GM12878 (cell line): Measurements from ENCODE around the gene EFNA1. TPM values are rescaled to one million over a fixed set of nuclear protein-coding genes. Genes with fewer than 3 reads are reported as not detected.

Source experiments
- ATAC-seq: fragments of 200-7000 bp; cut with Tn5 transposase; 3 replicates; pipeline ENCODE4 v1.9.1; 2020; ENCODE audit warnings: mild to moderate bottlenecking, moderate library complexity
- BruUV-seq: library from RNA; stranded (reverse); fragments of 400-500 nt; replicated peaks from 2 replicates; lab custom pipeline; 2021; lab: Mats Ljungman, UMichigan
- CTCF ChIA-PET: fragments of 300-600 bp; sonication (Branson Sonifier 250); formaldehyde crosslinking; extraction: SDS; loops from one replicate; lab custom pipeline; 2021; ENCODE audit warnings: inconsistent platforms; lab: Yijun Ruan, JAX
- POLR2A ChIA-PET: fragments of 350-600 bp; formaldehyde crosslinking; extraction: SDS; loops from one replicate; lab custom pipeline; 2021; ENCODE audit warnings: inconsistent platforms; lab: Charles Lee
- RAD21 ChIA-PET: fragments of 300-600 bp; sonication (Branson Sonifier 250); formaldehyde crosslinking; loops from one replicate; lab custom pipeline; 2023; ENCODE audit warnings: antibody characterized with exemption; ENCODE audit not compliant: unreplicated experiment; lab: Charles Lee
- SMC1A ChIA-PET: fragments of 300-600 bp; sonication (Branson Sonifier 250); formaldehyde crosslinking; loops from one replicate; lab custom pipeline; 2023; ENCODE audit not compliant: unreplicated experiment, uncharacterized antibody; lab: Charles Lee
- DNase-seq: peaks from one replicate; pipeline ENCODE4 v3.0.0-alpha.2; 2011; ENCODE audit warnings: low read depth, low spot score
- FAIRE-seq: peaks from 3 replicates; lab custom pipeline; 2011; peaks lifted over from hg19 to GRCh38; lab: Jason Lieb, UNC
- H2AFZ ChIP-seq: 2 replicates; pipeline ENCODE4 v1.6.0; 2011; ENCODE audit warnings: low read depth, low read length, control low read depth; ENCODE audit not compliant: control insufficient read depth
- H3K27ac ChIP-seq: 2 replicates; pipeline ENCODE4 v1.5.1; 2011; ENCODE audit warnings: control low read depth; ENCODE audit not compliant: control insufficient read depth, insufficient read depth
- H3K27me3 ChIP-seq, 2 experiments: replicated peaks in 1 of 2; 2 replicates each; pipeline versions ENCODE4 v1.6.0 to v1.6.1; 2011; ENCODE audit warnings: low read length in 1 of 2; ENCODE audit not compliant: control insufficient read depth in 2 of 2, insufficient read depth in 2 of 2
- H3K36me3 ChIP-seq, 2 experiments: 2 replicates each; pipeline ENCODE4 v1.5.1; 2011; ENCODE audit warnings: low read length in 1 of 2; ENCODE audit not compliant: control insufficient read depth in 2 of 2, insufficient read depth in 2 of 2
- H3K4me1 ChIP-seq: 2 replicates; pipeline ENCODE4 v1.6.1; 2011; ENCODE audit warnings: mild to moderate bottlenecking, low read length, moderate library complexity, mixed read lengths; ENCODE audit not compliant: control insufficient read depth, insufficient read depth
- H3K4me2 ChIP-seq: 2 replicates; pipeline ENCODE4 v1.6.0; 2011; ENCODE audit warnings: control low read depth; ENCODE audit not compliant: control insufficient read depth, insufficient read depth
- H3K4me3 ChIP-seq: fragments of 200-600 bp; sonication (generic); 2 replicates; pipeline ENCODE4 v1.5.1; 2016
- H3K79me2 ChIP-seq: 2 replicates; pipeline ENCODE4 v1.6.0; 2011; ENCODE audit warnings: low read length; ENCODE audit not compliant: control insufficient read depth, insufficient read depth
- H3K9ac ChIP-seq: 2 replicates; pipeline ENCODE4 v1.8.0; 2011; ENCODE audit warnings: low read length, control low read depth, mixed read lengths; ENCODE audit not compliant: control insufficient read depth, insufficient read depth
- H3K9me3 ChIP-seq: replicated peaks from 3 replicates; pipeline ENCODE4 v1.5.1; 2011; ENCODE audit warnings: mild to moderate bottlenecking, low read length; ENCODE audit not compliant: control insufficient read depth, insufficient read depth
- H4K20me1 ChIP-seq: 2 replicates; pipeline ENCODE4 v1.6.0; 2011; ENCODE audit not compliant: control insufficient read depth, insufficient read depth
- BHLHE40 ChIP-seq, 2 experiments: fragments of 450-650 bp in 1 of 2; IDR thresholded peaks; 2 replicates each; pipeline ENCODE4 v1.6.1; 2011 to 2017; ENCODE audit warnings: low read depth in 2 of 2, borderline replicate concordance in 1 of 2, improper control_type of control experiment in 1 of 2, low read length in 1 of 2, mild to moderate bottlenecking in 1 of 2
- CTCF ChIP-seq, 3 experiments: IDR thresholded peaks in 2 of 3; conservative IDR thresholded peaks in 1 of 3; 2 replicates each; pipeline ENCODE4 v1.5.1; 2011; ENCODE audit warnings: low read depth in 3 of 3, low read length in 3 of 3, mild to moderate bottlenecking in 3 of 3, control low read depth in 2 of 3, moderate library complexity in 2 of 3, inconsistent platforms in 1 of 3, mixed read lengths in 1 of 3; ENCODE audit not compliant: control insufficient read depth in 2 of 3, insufficient read depth in 1 of 3; ENCODE audit errors: extremely low read depth in 1 of 3
- GATAD2B ChIP-seq: fragments of 450-650 bp; conservative IDR thresholded peaks from 2 replicates; pipeline ENCODE4 v1.6.1; 2017; ENCODE audit warnings: low read depth, mild to moderate bottlenecking, moderate library complexity
- IKZF1 ChIP-seq: fragments of 450-650 bp; conservative IDR thresholded peaks from 2 replicates; pipeline ENCODE4 v1.6.1; 2017; ENCODE audit warnings: antibody characterized with exemption, mild to moderate bottlenecking
- IRF4 ChIP-seq: IDR thresholded peaks from 2 replicates; pipeline ENCODE4 v1.6.1; 2011; ENCODE audit warnings: low read depth, low read length
- RAD21 ChIP-seq: IDR thresholded peaks from 2 replicates; pipeline ENCODE4 v1.6.1; 2011; ENCODE audit warnings: mild to moderate bottlenecking, low read depth, low read length, moderate library complexity; ENCODE audit not compliant: insufficient read depth
- RELA ChIP-seq: fragments of 450-650 bp; IDR thresholded peaks from 2 replicates; pipeline ENCODE4 v1.8.0; 2014; ENCODE audit warnings: borderline replicate concordance; ENCODE audit not compliant: partially characterized antibody
- SMARCA5 ChIP-seq: fragments of 450-650 bp; IDR thresholded peaks from 2 replicates; pipeline ENCODE4 v1.6.1; 2017; ENCODE audit warnings: mild to moderate bottlenecking
- SMC3 ChIP-seq: IDR thresholded peaks from 2 replicates; pipeline ENCODE4 v1.6.1; 2011; ENCODE audit warnings: low read length, improper control_type of control experiment, borderline replicate concordance
- TCF3 ChIP-seq: IDR thresholded peaks from 2 replicates; pipeline ENCODE4 v1.6.1; 2012; ENCODE audit warnings: low read depth, mild to moderate bottlenecking, low read length, borderline replicate concordance; ENCODE audit not compliant: insufficient read depth
- YY1 ChIP-seq: IDR thresholded peaks from 2 replicates; pipeline ENCODE4 v1.6.1; 2011; ENCODE audit warnings: low read depth, mild to moderate bottlenecking, low read length
- ZNF687 ChIP-seq: fragments of 450-650 bp; IDR thresholded peaks from 2 replicates; pipeline ENCODE4 v1.6.1; 2017; ENCODE audit warnings: mild to moderate bottlenecking, moderate library complexity
- WGBS: methylation state at CpG from one replicate; pipeline ENCODE4 v1.1.6; 2016; ENCODE audit warnings: low lambda C conversion rate; ENCODE audit not compliant: insufficient replicate concordance, insufficient coverage; ENCODE audit errors: missing lambda C conversion rate; 5-methylcytosine and 5-hydroxymethylcytosine counted together
- in situ Hi-C: fragments of 300-500 bp; cut with MboI; formaldehyde crosslinking; loops from 9 replicates; pipeline ENCODE4 v1.14.3; 2018; ENCODE audit warnings: mixed read lengths
- intact Hi-C: fragments of 100-400 bp; cut with micrococcal nuclease; formaldehyde crosslinking; loops from one replicate; pipeline ENCODE4 v1.14.2; 2022; ENCODE audit not compliant: unreplicated experiment
- polyA plus RNA-seq, 11 experiments: library from polyadenylated mRNA; depleted of rRNA in 4 of 11; unstranded in 6 of 11; stranded (reverse) in 5 of 11; fragments of >200 nt; fragmentation: Nextera tagmentation in 4 of 11; fragmentation: Illumina TruSeq in 1 of 11; extraction: Ambion mirVana in 4 of 11; extraction: Trizol in 1 of 11; gene quantifications; 1 replicate in 1 of 11; 2 replicates in 10 of 11; pipeline versions ENCODE4 v1.2.1 to v1.2.3, GENCODE V29; 2011 to 2016; ENCODE audit warnings: inconsistent platforms in 2 of 11, missing spikeins in 2 of 11, low read depth in 1 of 11
- total RNA-seq, 4 experiments: library from RNA; depleted of rRNA in 3 of 4; stranded (reverse); fragments of >200 nt in 3 of 4; fragmentation: Illumina TruSeq in 1 of 4; extraction: Trizol in 1 of 4; gene quantifications; 2 replicates each; pipeline versions ENCODE4 v1.2.1 to v1.2.3, GENCODE V29; 2013 to 2021

The EFNA1 gene
- total and polyA plus RNA-seq, 10 of the 15 experiments (the other 5 are each of a cell fraction or from before 2014, with no cell fraction given): 0.13 to 7.5 (median 0.28) TPM; not detected in 5

DNA sequence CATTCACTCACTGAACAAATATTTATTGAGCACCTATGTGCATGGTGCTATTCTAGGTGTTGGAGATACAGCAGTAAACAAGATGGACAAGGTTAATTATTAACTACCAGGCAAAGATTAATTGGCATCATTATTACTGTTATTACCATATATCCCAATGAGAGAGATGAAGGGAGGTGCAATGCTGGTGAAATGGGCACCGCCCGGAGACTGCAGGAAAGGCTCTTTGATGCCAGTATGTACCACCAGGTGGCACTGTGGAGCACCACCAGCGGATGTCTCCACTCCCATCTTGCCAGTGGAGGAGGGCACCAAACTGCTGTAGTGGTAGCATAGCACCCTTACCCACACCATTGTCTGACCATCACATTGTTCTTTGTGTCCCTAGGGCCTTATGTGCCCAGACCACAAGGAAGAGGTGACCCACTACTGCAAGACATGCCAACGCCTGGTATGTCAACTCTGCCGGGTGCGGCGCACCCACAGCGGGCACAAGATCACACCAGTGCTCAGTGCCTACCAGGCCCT, 48.9 kb downstream of the EFNA1 start:
- CTCF ChIA-PET: interaction anchor here (0.6 to 9.7 kb wide), 12 partner anchors 9 to 555 kb away, joined by 3 to 244 read pairs (median 10); partner anchors contain the start of gene THBS3
- in situ Hi-C loops (no loop called here), intact Hi-C loops (loop anchor here (1.0 kb wide), 1 partner anchor 50 kb away; no protein-coding TSS in a partner anchor)
- 63% methylated on average over 8 of the region's 8 CpGs for WGBS
- Histone ChIP-seq H2AFZ (no peak overlapping the region; the same call in 1 of the 2 replicates), H3K79me2 (peaks cover 12% of the 10 kb centered on the region), H3K4me1 (peaks cover 26% of the 10 kb centered on the region), H3K9me3 (no peaks in the 10 kb centered on the region; the same call in 2 of the 3 replicates), H3K9ac (no peak overlapping the region), H3K27me3 (no peaks in the 10 kb centered on the region), H3K4me3 (no peak overlapping the region), H3K4me2 (no peak overlapping the region), H4K20me1 (no peaks in the 10 kb centered on the region), H3K27ac (no peak overlapping the region), H3K36me3 (no peaks in the 10 kb centered on the region)
- RAD21 ChIA-PET: interaction anchor here (1.0 to 4.8 kb wide), 6 partner anchors 17 to 85 kb away, joined by 3 to 77 read pairs (median 8); no protein-coding TSS in a partner anchor
- ATAC-seq (peak; percentile 69), DNase-seq (no peak), FAIRE-seq (peak; percentile 99)
- POLR2A ChIA-PET: interaction anchor here (0.6 to 7.4 kb wide), 5 partner anchors 9 to 49 kb away, joined by 3 to 77 read pairs (median 6); no protein-coding TSS in a partner anchor
- SMC1A ChIA-PET: interaction anchor here (0.5 to 4.7 kb wide), 7 partner anchors 9 to 87 kb away, joined by 3 to 46 read pairs (median 12); partner anchors contain the start of genes MTX1 and THBS3
- no TSS peak for BruUV-seq
- TF ChIP-seq RAD21: peak; percentile 52
- peak; percentile 78 for TF ChIP-seq YY1
- TF ChIP-seq SMARCA5: peak; percentile 77; the same call in 1 of the 2 replicates
- no peak for TF ChIP-seq RELA
- peak; percentile 69 for TF ChIP-seq GATAD2B
- peak in 1 of 2 experiments; percentile 10; a peak in 1 of 4 replicates for TF ChIP-seq BHLHE40 (IDR thresholded peaks at IDR 0.05; ENCODE audit: borderline replicate concordance in 1 of 2, low read depth in 2 of 2, low read length in 1 of 2)
- peak; percentile 79 for TF ChIP-seq SMC3
- TF ChIP-seq CTCF (IDR thresholded peaks at IDR 0.05 in 2 of 3, conservative IDR thresholded peaks at IDR 0.05 in 1 of 3; ENCODE audit: control insufficient read depth in 2 of 3, extremely low read depth in 1 of 3, insufficient read depth in 1 of 3, low read depth in 3 of 3, low read length in 3 of 3): peak; percentile 93; a peak in 5 of 6 replicates
- TF ChIP-seq IKZF1: 0 out of 2 replicates have a peak, but pooled peaks have one; percentile 15
- TF ChIP-seq IRF4: peak; percentile 52; the same call in 1 of the 2 replicates
- TF ChIP-seq ZNF687: 0 out of 2 replicates have a peak, but pooled peaks have one; percentile 12
- TF ChIP-seq TCF3: no peak
